ENCODE results near the gene HADH.

The HADH gene

GRCh38 chr4:108072300-108072699 lies 82.6 kb downstream of the HADH start (continued):
- no peak for TF ChIP-seq ZNF266 (tag by site-specific recombination; IDR thresholded peaks at IDR 0.05; ENCODE audit: low read depth)
- 0 out of 2 replicates have a peak, but pooled peaks have one; percentile 19 for TF ChIP-seq ZXDB (tag by site-specific recombination; IDR thresholded peaks at IDR 0.05)
- TF ChIP-seq ZNF664 (tag by site-specific recombination; IDR thresholded peaks at IDR 0.05): no peak
- TF ChIP-seq MZF1 (tag by site-specific recombination; IDR thresholded peaks at IDR 0.05; ENCODE audit: borderline replicate concordance): no peak
- TF ChIP-seq GFI1B (tag by site-specific recombination; IDR thresholded peaks at IDR 0.05): no peak
- no peak for TF ChIP-seq MYNN (tag by site-specific recombination; IDR thresholded peaks at IDR 0.05; ENCODE audit: borderline replicate concordance)
- no peak for TF ChIP-seq HOXC10 (CRISPR knock-in tag; IDR thresholded peaks at IDR 0.05)
- TF ChIP-seq YY1 (tag by site-specific recombination; IDR thresholded peaks at IDR 0.05): no peak
- TF ChIP-seq ZNF274 (IDR thresholded peaks at IDR 0.05; ENCODE audit: low read length): no peak
- TF ChIP-seq ZNF274 (tag by site-specific recombination; IDR thresholded peaks at IDR 0.05; ENCODE audit: borderline replicate concordance): no peak
- no peak for TF ChIP-seq KLF9 (tag by site-specific recombination; IDR thresholded peaks at IDR 0.05; ENCODE audit: low read depth)
- no peak for TF ChIP-seq ZNF747 (tag by site-specific recombination; IDR thresholded peaks at IDR 0.05)
- no peak for TF ChIP-seq ZNF311 (tag by site-specific recombination; IDR thresholded peaks at IDR 0.05; ENCODE audit: borderline replicate concordance)
- TF ChIP-seq ZBTB7A (tag by site-specific recombination; IDR thresholded peaks at IDR 0.05; ENCODE audit: low read depth): no peak
- no peak for TF ChIP-seq ATF2 (tag by site-specific recombination; IDR thresholded peaks at IDR 0.05; ENCODE audit: low read depth)
- TF ChIP-seq KLF7 (tag by site-specific recombination; IDR thresholded peaks at IDR 0.05; ENCODE audit: borderline replicate concordance): peak; percentile 86
- no peak for TF ChIP-seq ZNF600 (tag by site-specific recombination; IDR thresholded peaks at IDR 0.05)
- TF ChIP-seq ZNF169 (tag by site-specific recombination; IDR thresholded peaks at IDR 0.05): no peak
- TF ChIP-seq ZNF76 (tag by site-specific recombination; IDR thresholded peaks at IDR 0.05; ENCODE audit: borderline replicate concordance, low read depth): no peak
- peak; percentile 59; the same call in 1 of the 2 replicates for TF ChIP-seq PRDM6 (tag by site-specific recombination; IDR thresholded peaks at IDR 0.05)
- no peak for TF ChIP-seq ZBTB20 (tag by site-specific recombination; IDR thresholded peaks at IDR 0.05)
- peak; percentile 38; the same call in 1 of the 2 replicates for TF ChIP-seq TSHZ1 (tag by site-specific recombination; IDR thresholded peaks at IDR 0.05; ENCODE audit: borderline replicate concordance)
- no peak for TF ChIP-seq ZNF776 (tag by site-specific recombination; IDR thresholded peaks at IDR 0.05; ENCODE audit: borderline replicate concordance)
- no peak for TF ChIP-seq ZNF621 (tag by site-specific recombination; IDR thresholded peaks at IDR 0.05)
- TF ChIP-seq KLF10 (tag by site-specific recombination; IDR thresholded peaks at IDR 0.05): 0 out of 2 replicates have a peak, but pooled peaks have one; percentile 47
- TF ChIP-seq ZBTB6 (tag by site-specific recombination; IDR thresholded peaks at IDR 0.05): no peak
- TF ChIP-seq ZNF394 (tag by site-specific recombination; IDR thresholded peaks at IDR 0.05; ENCODE audit: borderline replicate concordance): no peak
- no peak for TF ChIP-seq ZBTB26 (tag by site-specific recombination; optimal IDR thresholded peaks at IDR 0.05)
- no peak for TF ChIP-seq ZNF132 (tag by site-specific recombination; IDR thresholded peaks at IDR 0.05; ENCODE audit: borderline replicate concordance)
- no peak for TF ChIP-seq ZNF211 (tag by site-specific recombination; IDR thresholded peaks at IDR 0.05; ENCODE audit: low read depth)
- TF ChIP-seq ZNF571 (tag by site-specific recombination; IDR thresholded peaks at IDR 0.05): no peak
- TF ChIP-seq ZSCAN23 (tag by site-specific recombination; IDR thresholded peaks at IDR 0.05): no peak
- TF ChIP-seq ZNF16 (tag by site-specific recombination; IDR thresholded peaks at IDR 0.05; ENCODE audit: low read depth): no peak
- TF ChIP-seq ZBTB1 (tag by site-specific recombination; IDR thresholded peaks at IDR 0.05): no peak
